Skin epidermis (tissue), 12 donors: Measurements from ENCODE around the gene ADAMTS17.
"Not testable (repeated sequence)": the region's sequence is repeated elsewhere in the genome, so short reads cannot be mapped to it uniquely, and the experiment has no call there.

Source experiments
- H3K27ac ChIP-seq, 21 experiments: fragments of 200-600 bp; sonication (generic) in 11 of 21; one replicate each; pipeline ENCODE4 v1.5.0; 2020; ENCODE audit warnings: mild to moderate bottlenecking in 3 of 21, inconsistent platforms in 2 of 21, moderate library complexity in 2 of 21
- H3K4me3 ChIP-seq, 7 experiments: fragments of 200-600 bp; sonication (generic) in 2 of 7; one replicate each; pipeline ENCODE4 v1.5.0; 2020; ENCODE audit warnings: inconsistent platforms in 2 of 7, mild to moderate bottlenecking in 2 of 7, moderate library complexity in 1 of 7

Gene ADAMTS17

GRCh38 chr15:100084042-100084821 is 257.5 kb downstream of the ADAMTS17 start:
- not testable (repeated sequence) for H3K4me3 ChIP-seq, H3K27ac ChIP-seq

GRCh38 chr15:100083572-100083971 is 258.2 kb downstream of the ADAMTS17 start:
- Histone ChIP-seq H3K4me3 (no peak overlapping the region), H3K27ac (no peak overlapping the region)

GRCh38 chr15:100082761-100083402 is 258.9 kb downstream of the ADAMTS17 start:
- H3K4me3 ChIP-seq: no peak overlapping the region
- no peak overlapping the region for H3K27ac ChIP-seq

GRCh38 chr15:100081454-100081853 is 260.3 kb downstream of the ADAMTS17 start:
- no peak overlapping the region for H3K4me3 ChIP-seq
- H3K27ac ChIP-seq: no peak overlapping the region

GRCh38 chr15:100078511-100079220 is 263.1 kb downstream of the ADAMTS17 start:
- Histone ChIP-seq H3K4me3 (no peak overlapping the region), H3K27ac (no peak overlapping the region)

- H3K4me3 ChIP-seq: no peak overlapping the region
- no peak overlapping the region for H3K27ac ChIP-seq
Measured at GRCh38 chr15:100075229-100075628, 266.5 kb downstream of the ADAMTS17 start.

GRCh38 chr15:100073982-100074381 is 267.8 kb downstream of the ADAMTS17 start:
- Histone ChIP-seq H3K27ac (no peak overlapping the region), H3K4me3 (no peak overlapping the region)

GRCh38 chr15:100066521-100067280 is 275.1 kb downstream of the ADAMTS17 start:
- not testable (repeated sequence) for H3K4me3 ChIP-seq

GRCh38 chr15:100061944-100062343 is 279.8 kb downstream of the ADAMTS17 start:
- H3K27ac ChIP-seq: no peak overlapping the region

More at GRCh38 chr15:100066521-100067280, 275.1 kb downstream of the ADAMTS17 start:
- not testable (repeated sequence) for H3K27ac ChIP-seq

GRCh38 chr15:100060276-100060926 is 281.4 kb downstream of the ADAMTS17 start:
- Histone ChIP-seq H3K4me3 (no peak overlapping the region), H3K27ac (no peak overlapping the region)

More at GRCh38 chr15:100061944-100062343, 279.8 kb downstream of the ADAMTS17 start:
- no peak overlapping the region for H3K4me3 ChIP-seq

- Histone ChIP-seq H3K4me3 (no peak overlapping the region), H3K27ac (no peak overlapping the region)
Measured at GRCh38 chr15:100059521-100059920, 282.3 kb downstream of the ADAMTS17 start.

GRCh38 chr15:100059094-100059493 is 282.7 kb downstream of the ADAMTS17 start:
- no peak overlapping the region for H3K27ac ChIP-seq
- no peak overlapping the region for H3K4me3 ChIP-seq

GRCh38 chr15:100058458-100058857 is 283.3 kb downstream of the ADAMTS17 start:
- no peak overlapping the region for H3K27ac ChIP-seq
- no peak overlapping the region for H3K4me3 ChIP-seq

- Histone ChIP-seq H3K4me3 (no peak overlapping the region), H3K27ac (no peak overlapping the region)
Measured at GRCh38 chr15:100057281-100057680, 284.5 kb downstream of the ADAMTS17 start.

- Histone ChIP-seq H3K4me3 (no peak overlapping the region), H3K27ac (no peak overlapping the region)
Measured at GRCh38 chr15:100056411-100057072, 285.2 kb downstream of the ADAMTS17 start.

- H3K4me3 ChIP-seq: no peak overlapping the region
- no peak overlapping the region for H3K27ac ChIP-seq
Measured at GRCh38 chr15:100055821-100056220, 286.0 kb downstream of the ADAMTS17 start.

- no peak overlapping the region for H3K4me3 ChIP-seq
- H3K27ac ChIP-seq: no peak overlapping the region
Measured at GRCh38 chr15:100054539-100054938, 287.2 kb downstream of the ADAMTS17 start.

- Histone ChIP-seq H3K4me3 (no peak overlapping the region), H3K27ac (no peak overlapping the region)
Measured at GRCh38 chr15:100053474-100054121, 288.2 kb downstream of the ADAMTS17 start.
